Caco-2 (cell line): ENCODE measurements around the gene PAPPA2. TPM values are rescaled to one million over a fixed set of nuclear protein-coding genes. Genes with fewer than 3 reads are reported as not detected.

Experiments
- BruUV-seq: library from RNA; stranded (reverse); fragments of 400-500 nt; replicated peaks from 2 replicates; lab custom pipeline; 2021; lab: Mats Ljungman, UMichigan
- CTCF ChIA-PET: fragments of 300-600 bp; sonication (Branson Sonifier 250); formaldehyde crosslinking; loops from one replicate; lab custom pipeline; 2022; ENCODE audit warnings: antibody characterized with exemption; lab: Charles Lee
- POLR2A ChIA-PET: fragments of 300-600 bp; sonication (Branson Sonifier 250); formaldehyde crosslinking; loops from one replicate; lab custom pipeline; 2022; ENCODE audit warnings: antibody characterized with exemption; lab: Charles Lee
- DNase-seq, 2 experiments: peaks; one replicate each; pipeline versions ENCODE4 v3.0.0 to v3.0.0-alpha.2; 2020 to 2022
- H3K27me3 ChIP-seq: replicated peaks from 2 replicates; pipeline ENCODE4 v1.6.0; 2011; ENCODE audit warnings: low read length; ENCODE audit not compliant: control insufficient read depth, insufficient read depth
- H3K36me3 ChIP-seq: 2 replicates; pipeline ENCODE4 v1.5.1; 2011; ENCODE audit warnings: low read length; ENCODE audit not compliant: control insufficient read depth, insufficient read depth
- H3K4me1 ChIP-seq: fragments of 250-450 bp; sonication (Bioruptor Pico); 2 replicates; pipeline ENCODE4 v1.5.1; 2020; ENCODE audit warnings: mild to moderate bottlenecking
- H3K4me3 ChIP-seq: 2 replicates; pipeline ENCODE4 v1.5.1; 2011; ENCODE audit warnings: low read depth, mild to moderate bottlenecking, control low read depth, low read length
- H3K9me3 ChIP-seq: fragments of 250-450 bp; sonication (Bioruptor Pico); 2 replicates; pipeline ENCODE4 v1.5.1; 2020; ENCODE audit warnings: mild to moderate bottlenecking, moderate library complexity
- H3K27ac Mint-ChIP-seq: one replicate; pipeline ENCODE4 v1.8.0; 2022; ENCODE audit warnings: mixed read lengths; ENCODE audit not compliant: unreplicated experiment
- H3K27me3 Mint-ChIP-seq: one replicate; pipeline ENCODE4 v1.8.0; 2022; ENCODE audit warnings: mixed read lengths; ENCODE audit not compliant: insufficient read depth, unreplicated experiment
- H3K36me3 Mint-ChIP-seq: one replicate; pipeline ENCODE4 v1.8.0; 2022; ENCODE audit warnings: mild to moderate bottlenecking, mixed read lengths; ENCODE audit not compliant: insufficient read depth, unreplicated experiment
- H3K4me1 Mint-ChIP-seq: one replicate; pipeline ENCODE4 v1.8.0; 2022; ENCODE audit warnings: low read depth, mixed read lengths; ENCODE audit not compliant: unreplicated experiment
- H3K4me3 Mint-ChIP-seq: one replicate; pipeline ENCODE4 v1.8.0; 2022; ENCODE audit warnings: mild to moderate bottlenecking, moderate library complexity, mixed read lengths; ENCODE audit not compliant: unreplicated experiment
- H3K9me3 Mint-ChIP-seq: one replicate; pipeline ENCODE4 v1.8.0; 2022; ENCODE audit warnings: mixed read lengths; ENCODE audit not compliant: unreplicated experiment
- intact Hi-C: fragments of 100-400 bp; cut with micrococcal nuclease; formaldehyde crosslinking; loops from one replicate; pipeline ENCODE4 v1.10.0; 2022; ENCODE audit not compliant: unreplicated experiment
- total RNA-seq: library from RNA; stranded (reverse); gene quantifications from 2 replicates; pipeline ENCODE4 v1.2.3, GENCODE V29; 2022
- TF ChIP-seq, protein P1 (sequence below), 2 experiments: fragments of 200-600 bp in 1 of 2; IDR thresholded peaks; 1 replicate in 1 of 2; 2 replicates in 1 of 2; pipeline versions ENCODE4 v1.5.1 to v1.8.0; 2011 to 2022; ENCODE audit warnings: antibody characterized with exemption in 1 of 2, control low read depth in 1 of 2, inconsistent platforms in 1 of 2, low read depth in 1 of 2, low read length in 1 of 2, mild to moderate bottlenecking in 1 of 2, moderate library complexity in 1 of 2; ENCODE audit not compliant: insufficient read depth in 1 of 2, severe bottlenecking in 1 of 2, unreplicated experiment in 1 of 2

The PAPPA2 gene
- total RNA-seq, 1 experiment from 2014 or later, result 0.18 TPM

DNA sequence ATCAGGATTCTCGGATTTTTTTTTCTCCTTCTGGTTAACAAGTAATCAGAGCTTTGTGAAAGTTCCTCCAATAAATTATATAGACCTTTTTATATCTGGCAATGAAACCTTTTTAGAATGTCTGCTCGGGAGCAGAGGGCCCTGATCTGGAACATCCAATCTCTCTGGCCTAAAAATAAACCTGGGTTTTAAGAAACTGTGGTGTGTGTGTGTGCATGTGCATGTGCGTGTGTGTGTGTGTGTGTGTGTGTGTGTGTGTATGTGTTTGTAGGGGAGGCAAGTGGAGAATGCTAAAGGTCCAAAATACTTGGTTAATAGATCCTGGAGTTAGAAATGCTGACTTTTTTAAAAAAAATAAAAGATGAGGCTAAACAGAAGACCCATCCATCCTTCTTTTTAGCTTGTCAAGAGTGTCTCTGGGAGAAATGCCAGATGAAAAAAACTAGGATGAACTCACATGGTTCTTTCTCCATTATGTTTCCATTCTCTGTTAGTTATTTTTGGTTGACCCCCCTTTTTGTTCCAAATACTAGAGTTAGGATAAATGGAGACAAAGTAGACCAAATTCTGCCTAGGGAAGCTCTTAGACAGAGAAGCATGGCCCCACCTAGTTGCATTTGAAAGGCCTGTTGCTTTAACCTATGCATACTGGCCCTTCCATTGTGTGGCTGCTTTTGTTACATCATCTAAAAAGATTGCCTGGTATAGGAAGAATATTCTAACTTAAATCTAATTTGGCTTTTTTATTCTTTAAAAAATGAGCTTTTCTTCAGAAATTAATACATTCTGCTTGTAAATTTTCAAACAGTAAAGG, 175.9 kb downstream of the PAPPA2 start:
- Mint-ChIP-seq H3K9me3 (no peaks in the 10 kb centered on the region), H3K4me1 (no peaks in the 10 kb centered on the region), H3K27ac (no peak overlapping the region), H3K36me3 (no peaks in the 10 kb centered on the region), H3K4me3 (no peak overlapping the region), H3K27me3 (peaks cover 7% of the 10 kb centered on the region)
- no peaks in the 10 kb centered on the region for H3K4me1 ChIP-seq
- ChIA-PET CTCF (no interaction called here), POLR2A (no interaction called here)
- no peaks in the 10 kb centered on the region for H3K36me3 ChIP-seq
- BruUV-seq, result no TSS peak
- H3K9me3 ChIP-seq, result no peaks in the 10 kb centered on the region
- intact Hi-C loops, result no loop called here
- TF ChIP-seq, protein P1, sequence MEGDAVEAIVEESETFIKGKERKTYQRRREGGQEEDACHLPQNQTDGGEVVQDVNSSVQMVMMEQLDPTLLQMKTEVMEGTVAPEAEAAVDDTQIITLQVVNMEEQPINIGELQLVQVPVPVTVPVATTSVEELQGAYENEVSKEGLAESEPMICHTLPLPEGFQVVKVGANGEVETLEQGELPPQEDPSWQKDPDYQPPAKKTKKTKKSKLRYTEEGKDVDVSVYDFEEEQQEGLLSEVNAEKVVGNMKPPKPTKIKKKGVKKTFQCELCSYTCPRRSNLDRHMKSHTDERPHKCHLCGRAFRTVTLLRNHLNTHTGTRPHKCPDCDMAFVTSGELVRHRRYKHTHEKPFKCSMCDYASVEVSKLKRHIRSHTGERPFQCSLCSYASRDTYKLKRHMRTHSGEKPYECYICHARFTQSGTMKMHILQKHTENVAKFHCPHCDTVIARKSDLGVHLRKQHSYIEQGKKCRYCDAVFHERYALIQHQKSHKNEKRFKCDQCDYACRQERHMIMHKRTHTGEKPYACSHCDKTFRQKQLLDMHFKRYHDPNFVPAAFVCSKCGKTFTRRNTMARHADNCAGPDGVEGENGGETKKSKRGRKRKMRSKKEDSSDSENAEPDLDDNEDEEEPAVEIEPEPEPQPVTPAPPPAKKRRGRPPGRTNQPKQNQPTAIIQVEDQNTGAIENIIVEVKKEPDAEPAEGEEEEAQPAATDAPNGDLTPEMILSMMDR (IDR thresholded peaks at IDR 0.05; ENCODE audit: insufficient read depth in 1 of 2, low read depth in 1 of 2, low read length in 1 of 2, severe bottlenecking in 1 of 2, unreplicated experiment in 1 of 2), result no peak
- no peak overlapping the region for H3K4me3 ChIP-seq
- no peak for DNase-seq
- no peaks in the 10 kb centered on the region for H3K27me3 ChIP-seq

DNA sequence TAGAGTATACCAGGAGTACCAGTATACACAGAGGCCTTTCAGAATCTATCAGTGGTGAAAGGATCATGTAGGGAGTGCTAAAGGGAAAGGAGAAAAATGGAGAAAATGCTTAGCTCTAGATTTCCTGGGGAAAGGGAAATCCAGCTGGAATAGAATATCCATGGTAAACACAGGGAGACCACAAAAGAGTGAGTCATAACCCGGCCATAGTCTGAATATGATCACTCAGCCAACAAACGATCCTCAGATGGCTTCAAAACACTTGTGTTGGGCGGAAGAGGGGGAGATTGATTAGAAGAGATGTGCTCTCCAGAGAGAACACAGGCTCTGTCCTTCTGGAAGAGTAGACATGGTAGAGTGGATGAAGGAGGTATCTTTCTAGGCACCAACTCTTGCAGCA, 180.6 kb downstream of the PAPPA2 start:
- POLR2A ChIA-PET, result no interaction called here
- DNase-seq, result no peak
- Mint-ChIP-seq H3K4me1 (no peaks in the 10 kb centered on the region), H3K4me3 (no peak overlapping the region), H3K27me3 (peaks cover 4% of the 10 kb centered on the region), H3K27ac (no peak overlapping the region), H3K36me3 (no peaks in the 10 kb centered on the region), H3K9me3 (no peaks in the 10 kb centered on the region)
- BruUV-seq, result no TSS peak
- CTCF ChIA-PET, result no interaction called here
- no peaks in the 10 kb centered on the region for H3K27me3 ChIP-seq
- TF ChIP-seq, protein P1 (IDR thresholded peaks at IDR 0.05; ENCODE audit: insufficient read depth in 1 of 2, low read depth in 1 of 2, low read length in 1 of 2, severe bottlenecking in 1 of 2, unreplicated experiment in 1 of 2), result no peak
- no peak overlapping the region for H3K4me3 ChIP-seq
- H3K36me3 ChIP-seq, result no peaks in the 10 kb centered on the region
- intact Hi-C loops, result no loop called here
- no peaks in the 10 kb centered on the region; the same call in 1 of the 2 replicates for H3K9me3 ChIP-seq
- no peaks in the 10 kb centered on the region for H3K4me1 ChIP-seq

DNA sequence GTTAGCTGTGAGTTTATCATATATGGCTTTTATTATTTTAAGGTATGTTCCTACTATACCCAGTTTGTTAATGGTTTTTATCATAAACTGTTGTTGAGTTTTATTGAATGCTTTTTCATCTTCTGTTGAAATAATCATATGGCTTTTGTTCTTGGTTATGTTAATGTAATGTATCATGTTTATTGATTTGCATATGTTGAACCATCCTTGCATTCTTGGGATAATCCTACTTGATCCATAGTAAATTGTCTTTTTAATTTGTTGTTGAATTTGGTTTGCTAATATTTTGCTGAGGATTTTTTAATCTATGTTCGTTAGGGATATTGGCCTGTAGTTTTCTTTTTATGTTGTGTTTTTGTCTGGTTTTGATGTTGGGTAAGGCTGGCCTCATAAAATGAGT, 185.6 kb downstream of the PAPPA2 start:
- ChIA-PET CTCF (no interaction called here), POLR2A (no interaction called here)
- Histone ChIP-seq H3K36me3 (no peaks in the 10 kb centered on the region), H3K4me3 (no peak overlapping the region), H3K27me3 (no peaks in the 10 kb centered on the region), H3K4me1 (no peaks in the 10 kb centered on the region), H3K9me3 (no peaks in the 10 kb centered on the region; the same call in none of the 2 replicates)
- BruUV-seq, result no TSS peak
- TF ChIP-seq, protein P1 (IDR thresholded peaks at IDR 0.05; ENCODE audit: insufficient read depth in 1 of 2, low read depth in 1 of 2, low read length in 1 of 2, severe bottlenecking in 1 of 2, unreplicated experiment in 1 of 2), result no peak
- Mint-ChIP-seq H3K36me3 (no peaks in the 10 kb centered on the region), H3K27me3 (peaks cover 8% of the 10 kb centered on the region), H3K4me1 (no peaks in the 10 kb centered on the region), H3K4me3 (no peak overlapping the region), H3K9me3 (peaks cover 10% of the 10 kb centered on the region), H3K27ac (no peak overlapping the region)
- intact Hi-C loops, result no loop called here
- no peak for DNase-seq
